Measurements from ENCODE around the gene NAE1. TPM values are rescaled to one million over a fixed set of nuclear protein-coding genes. Genes with fewer than 3 reads are reported as not detected.
"Not testable (repeated sequence)": the region's sequence is repeated elsewhere in the genome, so short reads cannot be mapped to it uniquely, and the experiment has no call there.

Gene NAE1
- polyA plus RNA-seq, 1 donor = 115 TPM

DNA sequence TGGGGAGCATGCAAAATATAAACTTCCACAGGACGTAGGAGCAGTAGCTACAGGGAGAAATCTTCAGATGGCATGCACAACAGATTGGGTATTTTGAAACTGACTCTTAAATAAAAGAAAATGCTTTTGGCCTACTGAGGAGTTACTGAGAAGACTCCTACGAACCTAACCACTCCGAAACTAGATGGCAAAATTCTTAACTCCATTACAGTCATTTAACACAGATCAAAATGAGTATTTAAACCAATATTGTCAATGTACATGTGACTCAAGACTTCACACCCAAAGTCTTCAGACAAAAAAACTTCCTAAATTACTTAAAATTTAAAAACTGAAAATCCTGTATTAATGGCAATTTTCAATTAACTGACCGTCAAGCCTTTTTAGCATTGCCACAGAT is 21.0 kb downstream of the NAE1 start:
- DNase-seq = no peak

DNA sequence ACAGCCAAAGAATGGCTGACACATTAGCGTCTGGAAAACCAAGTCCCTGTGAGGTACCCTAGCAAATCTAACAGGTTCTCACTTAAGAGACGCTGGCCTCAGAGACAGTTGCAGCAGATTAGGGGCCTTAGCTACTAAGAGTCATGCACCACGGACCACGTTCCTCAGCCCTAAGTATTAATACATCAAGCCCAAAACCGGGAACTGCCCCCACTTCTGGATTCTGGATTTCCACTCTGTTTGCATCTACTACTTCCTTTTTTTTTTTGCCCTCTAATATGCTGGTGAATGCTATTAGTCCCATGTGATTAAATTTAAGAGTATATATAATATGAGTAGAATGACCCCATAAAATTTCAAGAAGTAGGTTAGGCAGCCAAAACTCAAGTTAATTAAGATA is 28.6 kb downstream of the NAE1 start:
- DNase-seq = no peak

DNA sequence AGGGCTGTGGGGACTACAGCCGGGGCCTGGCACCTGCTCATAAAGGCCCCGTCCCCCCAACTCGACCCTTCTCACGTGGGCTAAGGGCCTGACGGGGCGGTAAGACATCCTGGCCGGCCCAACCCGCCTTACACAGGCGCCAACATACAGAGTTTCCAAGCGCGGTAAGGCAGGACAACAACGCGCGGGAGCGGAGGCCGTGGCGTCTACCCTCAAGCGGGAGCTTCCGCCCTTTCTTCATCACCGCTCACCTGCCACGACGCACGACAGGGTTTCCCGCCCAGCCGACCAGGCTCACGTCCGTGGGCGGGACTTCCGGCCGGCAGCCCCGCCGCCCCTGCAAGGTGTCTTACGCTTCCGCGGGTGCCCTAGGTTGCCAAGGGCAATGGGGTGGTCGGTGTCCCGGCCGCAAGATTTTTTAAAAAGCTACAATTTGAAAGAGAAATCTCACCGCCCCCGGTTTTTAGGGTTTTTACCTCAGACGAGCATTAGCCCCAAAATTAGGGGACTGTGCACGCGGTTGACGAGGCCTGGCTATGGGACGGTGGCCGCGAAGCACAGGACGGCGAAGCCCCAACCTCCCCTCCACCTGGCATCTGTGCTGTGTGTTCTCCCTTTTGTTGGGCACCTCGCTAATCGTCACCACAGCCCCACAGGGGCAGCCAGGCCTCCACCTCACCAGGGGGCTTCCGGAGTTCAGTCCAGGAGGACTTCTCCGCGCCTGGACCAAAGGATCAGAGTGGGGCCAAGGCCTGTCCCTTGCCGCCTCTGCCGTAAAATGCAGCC is 29.3 kb downstream of the NAE1 start, which contains the start of gene TERB1:
TERB1 (minus strand) TSS at position 265 of the 786 bp plus-strand sequence. CDS start 4,786 bp downstream, outside the sequence.
- DNase-seq = no peak

DNA sequence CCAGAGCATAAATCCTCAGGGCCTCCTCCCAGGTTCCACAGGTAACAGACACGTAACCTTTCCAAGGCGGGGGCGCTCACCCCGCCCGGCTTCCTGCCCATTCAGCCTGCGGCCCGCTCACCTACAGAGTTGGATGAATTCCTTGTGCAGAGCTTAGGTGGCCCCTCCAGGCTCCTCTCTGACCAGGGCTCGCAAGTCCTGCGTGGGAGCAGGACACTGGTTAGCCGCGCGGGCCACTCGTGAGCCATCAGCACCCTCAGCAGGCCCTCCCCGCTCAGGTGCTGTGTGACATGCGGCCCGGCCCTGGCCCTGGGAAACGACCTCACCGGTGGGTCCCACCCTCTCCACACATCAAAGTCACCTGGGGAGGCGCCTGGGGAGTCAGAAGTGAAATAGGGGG is 29.9 kb downstream of the NAE1 start:
- no peak for DNase-seq

DNA sequence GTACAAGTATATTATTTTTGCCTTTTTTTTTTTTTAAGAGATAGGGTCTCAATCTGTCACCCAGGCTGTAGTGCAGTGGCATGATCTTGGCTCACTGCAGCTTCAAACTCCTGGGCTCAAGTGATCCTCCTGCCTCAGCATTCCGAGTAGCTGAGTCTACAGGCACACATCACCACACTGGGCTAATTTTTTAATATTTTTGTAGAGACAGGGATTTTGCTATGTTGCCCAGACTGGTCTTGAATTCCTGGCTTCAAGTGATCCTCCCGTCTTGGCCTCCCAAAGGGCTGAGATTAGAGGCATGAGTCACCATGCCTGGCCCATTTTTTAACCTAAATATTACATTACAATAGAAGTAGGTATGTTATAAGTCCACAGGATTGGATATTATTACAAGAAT is 32.6 kb downstream of the NAE1 start:
- DNase-seq = no peak

DNA sequence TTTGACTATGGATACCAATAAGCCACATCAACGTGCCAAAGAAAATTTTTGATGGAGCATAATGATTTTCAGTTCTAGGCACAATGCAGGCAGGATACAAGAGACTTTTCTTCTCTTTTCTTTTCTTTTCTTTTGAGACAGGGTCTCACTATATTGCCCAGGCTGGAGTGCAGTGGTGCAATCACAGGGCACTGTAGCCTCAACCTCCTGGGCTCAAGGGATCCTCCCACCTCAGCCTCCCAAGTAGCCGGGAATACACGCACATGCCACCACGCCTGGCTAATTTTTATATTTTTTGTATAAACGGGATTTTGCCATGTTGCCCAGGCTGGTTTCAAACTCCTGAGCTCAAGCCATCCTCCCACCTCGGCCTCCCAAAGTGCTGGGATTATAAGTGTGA is 36.8 kb downstream of the NAE1 start:
- DNase-seq = not testable (repeated sequence)

DNA sequence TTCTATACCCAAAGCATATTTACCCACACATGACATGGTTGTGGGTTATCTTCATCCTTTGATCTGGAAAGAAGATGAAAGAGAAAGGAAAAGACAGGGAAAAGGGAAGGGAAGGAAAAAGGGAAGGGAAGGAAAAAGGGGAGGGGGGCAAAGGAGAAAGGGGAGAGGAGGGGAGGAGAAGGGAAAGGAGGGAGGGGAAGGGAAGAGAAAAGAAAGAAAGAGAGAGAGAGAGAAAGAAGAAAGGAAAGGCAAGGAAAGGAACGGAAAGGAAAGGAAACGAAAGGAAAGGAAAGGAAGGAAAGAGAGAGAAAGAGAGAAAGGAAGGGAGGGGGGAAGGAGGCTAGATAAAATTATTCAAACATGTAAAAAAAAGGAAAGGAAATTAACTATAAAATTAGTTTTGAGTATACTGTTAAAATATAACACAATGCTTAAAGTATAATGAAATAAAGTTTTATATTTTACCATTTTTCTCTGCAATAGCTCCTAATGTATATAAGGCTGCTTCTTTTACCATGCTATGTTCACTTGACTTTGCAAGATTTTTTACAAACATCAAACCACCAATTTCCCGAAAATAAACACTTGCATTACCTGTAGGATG is 40.5 kb downstream of the NAE1 start:
- DNase-seq = no peak

DNA sequence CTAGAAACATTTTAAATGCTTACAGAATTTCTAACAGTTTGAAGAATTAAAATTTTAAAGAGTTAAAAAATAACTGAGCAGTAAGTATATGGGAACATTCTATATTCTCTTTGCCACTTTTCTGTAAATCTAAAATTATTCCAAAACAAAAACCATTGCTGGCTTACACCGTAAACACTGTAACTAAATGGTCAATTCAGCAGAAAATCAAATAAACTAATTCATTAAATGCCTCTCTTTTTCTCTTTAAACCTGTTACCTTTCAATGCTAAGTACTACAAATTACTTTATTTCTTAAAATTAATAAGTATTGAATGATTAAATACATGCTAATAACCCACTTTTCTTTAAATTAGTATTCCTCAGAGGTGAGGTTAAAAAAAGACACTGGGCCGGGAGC is 43.3 kb downstream of the NAE1 start:
- DNase-seq = no peak

DNA sequence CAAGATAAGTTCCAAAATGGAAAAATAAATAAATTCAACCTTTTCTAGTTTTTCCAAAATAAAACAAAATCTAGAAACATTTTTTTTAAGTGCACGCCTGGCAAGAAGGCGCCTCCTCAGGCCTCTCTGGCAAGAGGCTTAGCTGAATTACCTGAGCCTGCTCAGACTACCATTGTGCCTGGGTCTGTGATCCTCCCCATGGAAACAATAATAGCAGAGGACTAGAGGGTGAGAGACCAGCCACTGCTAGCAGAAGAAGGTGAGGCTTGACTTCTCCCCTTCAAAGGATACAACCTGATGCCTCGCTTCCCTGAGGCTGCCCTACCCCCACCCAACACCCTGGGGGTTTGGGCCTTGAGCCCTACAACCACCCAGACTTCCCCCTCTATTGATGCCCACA is 44.2 kb downstream of the NAE1 start:
- no peak for DNase-seq

DNA sequence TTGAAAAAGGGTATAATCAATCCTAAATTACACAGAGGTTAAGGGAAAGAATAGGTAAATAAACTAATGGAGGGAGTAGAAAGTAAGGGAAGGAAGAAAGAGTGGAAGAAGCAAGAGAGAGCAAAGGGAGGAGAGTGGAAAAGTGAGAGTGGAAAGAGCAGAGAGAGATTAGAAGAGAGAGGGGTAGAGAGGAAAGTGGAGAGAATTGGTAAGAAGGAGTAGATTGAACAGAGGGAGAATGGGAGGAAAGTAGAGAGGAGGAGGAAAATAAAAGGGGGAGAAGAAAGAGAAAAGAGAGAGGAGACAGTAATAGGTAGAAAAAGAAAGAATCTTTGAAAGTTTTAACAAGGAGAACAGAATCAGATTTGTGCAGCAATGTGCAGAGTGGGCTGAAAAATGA is 54.3 kb downstream of the NAE1 start:
- DNase-seq = no peak

DNA sequence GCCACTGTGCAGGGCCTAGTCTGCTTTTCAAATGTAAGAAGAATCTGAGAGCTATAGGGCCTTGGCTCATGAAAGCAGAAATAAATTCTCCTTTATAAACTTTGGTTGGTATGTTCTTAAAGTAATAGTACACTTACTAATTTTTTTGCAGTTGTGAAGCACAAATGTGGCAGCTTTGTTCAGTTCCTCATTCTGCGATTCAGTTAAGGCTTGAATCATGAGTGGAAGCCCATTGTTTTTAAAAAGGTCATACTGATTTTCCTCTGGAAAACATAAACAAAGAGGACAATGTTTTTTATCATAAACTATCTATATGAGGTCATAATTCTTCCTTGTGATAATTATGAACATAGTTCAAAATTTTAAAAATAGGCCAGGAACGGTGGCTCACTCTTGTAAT is 55.8 kb downstream of the NAE1 start:
- no peak for DNase-seq

DNA sequence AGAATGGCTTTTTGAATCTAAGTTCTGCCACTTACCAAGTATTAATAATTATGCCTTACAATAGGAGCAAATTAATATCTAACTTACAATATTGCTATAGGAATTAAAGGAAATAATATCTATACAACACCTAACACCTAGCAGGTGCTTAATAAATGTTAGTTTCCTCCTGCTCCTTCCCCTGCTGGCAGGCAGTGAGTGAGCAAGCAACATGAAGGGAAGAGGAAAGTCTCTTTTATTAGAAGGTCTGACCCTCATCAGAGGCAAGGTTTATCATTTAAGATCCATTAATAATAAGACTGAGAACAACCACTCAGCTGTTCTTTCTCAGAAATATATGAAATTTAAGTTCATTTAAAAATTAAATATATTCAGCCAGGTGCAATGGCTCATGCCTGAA is 72.7 kb downstream of the NAE1 start:
- DNase-seq = no peak

DNA sequence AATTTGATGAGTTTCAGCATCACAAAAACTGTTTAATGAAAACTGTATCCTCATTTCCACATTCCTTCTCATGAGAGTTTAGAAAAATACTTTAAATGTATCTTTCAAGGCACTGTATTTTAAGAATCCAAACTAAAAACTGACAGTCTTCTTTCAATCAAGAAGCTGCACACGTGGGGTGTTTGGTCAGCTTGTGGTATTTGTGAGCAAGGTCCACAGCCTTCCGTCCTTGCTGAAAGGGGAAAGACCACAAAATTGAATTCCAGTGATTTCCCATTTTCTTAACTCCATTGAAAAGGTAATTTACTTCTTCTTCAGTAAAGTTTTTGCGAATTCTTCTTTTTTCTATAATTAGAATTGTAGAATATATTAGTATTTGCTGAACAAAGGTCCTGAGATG is 76.0 kb downstream of the NAE1 start:
- DNase-seq = no peak

DNA sequence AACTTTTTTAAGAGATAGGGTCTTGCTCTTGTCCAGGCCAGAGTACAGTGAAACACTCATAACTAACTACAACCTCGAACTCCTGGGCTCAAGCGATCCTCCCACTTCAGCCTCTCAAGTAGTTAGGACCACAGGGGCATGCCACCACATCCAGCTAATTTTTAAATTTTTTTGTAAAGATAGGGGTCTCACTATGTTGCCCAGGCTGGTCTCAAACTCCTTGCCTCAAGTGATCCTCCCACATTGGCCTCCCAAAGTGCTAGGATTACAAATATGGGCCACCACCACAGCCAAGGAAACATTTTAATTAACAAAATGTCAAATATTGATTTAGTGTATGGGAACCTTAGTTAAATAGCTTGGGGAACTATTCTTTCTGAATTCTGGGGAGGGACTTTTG is 76.6 kb downstream of the NAE1 start:
- no peak for DNase-seq

DNA sequence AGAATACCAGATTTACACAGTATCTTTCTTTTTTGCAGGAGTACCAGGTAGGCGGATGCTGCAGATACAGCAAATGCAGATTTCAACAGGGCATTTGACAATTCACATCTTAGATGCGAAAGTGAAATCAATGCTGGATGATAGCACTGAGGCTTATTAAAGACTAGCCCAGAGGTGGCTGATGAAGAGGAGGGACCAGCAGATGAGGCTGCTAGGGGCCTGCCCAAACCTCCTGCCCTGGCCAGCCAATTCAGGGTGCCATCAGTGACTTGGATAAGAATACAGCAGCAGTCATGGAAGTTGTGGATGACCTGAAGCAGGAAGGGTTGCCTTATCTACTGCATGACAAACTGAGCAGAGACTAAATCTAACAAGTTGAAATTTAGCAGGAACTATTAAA is 77.8 kb downstream of the NAE1 start:
- DNase-seq = no peak

Other genes starting within 250 kb of the NAE1 start
- gene CMTM3, start 226.3 kb downstream of the NAE1 start, polyA plus RNA-seq (ENCODE audit: insufficient read length) = 61.1 TPM
- gene CMTM4, start 134.2 kb downstream of the NAE1 start, polyA plus RNA-seq (ENCODE audit: insufficient read length) = 71.6 TPM
- 174 TPM for gene DYNC1LI2, start 79.4 kb downstream of the NAE1 start, polyA plus RNA-seq (ENCODE audit: insufficient read length)
- 0.12 TPM for gene TERB1, start 29.4 kb downstream of the NAE1 start, polyA plus RNA-seq (ENCODE audit: insufficient read length)
- 0.65 TPM for gene CA7, start 13.4 kb upstream of the NAE1 start, polyA plus RNA-seq (ENCODE audit: insufficient read length)
- gene PDP2, start 49.5 kb upstream of the NAE1 start, polyA plus RNA-seq (ENCODE audit: insufficient read length) = 15.0 TPM
- 221 TPM for gene CDH16, start 87.9 kb upstream of the NAE1 start, polyA plus RNA-seq (ENCODE audit: insufficient read length)
- gene RRAD, start 94.6 kb upstream of the NAE1 start, polyA plus RNA-seq (ENCODE audit: insufficient read length) = 3.7 TPM
- gene CIAO2B, start 103.4 kb upstream of the NAE1 start, polyA plus RNA-seq (ENCODE audit: insufficient read length) = 78.3 TPM
- 41.1 TPM for gene CES2, start 104.5 kb upstream of the NAE1 start, polyA plus RNA-seq (ENCODE audit: insufficient read length)
- 4.1 TPM for gene CES3, start 130.3 kb upstream of the NAE1 start, polyA plus RNA-seq (ENCODE audit: insufficient read length)
- 12.4 TPM for gene CES4A, start 157.6 kb upstream of the NAE1 start, polyA plus RNA-seq (ENCODE audit: insufficient read length)
- gene CBFB, start 198.2 kb upstream of the NAE1 start, polyA plus RNA-seq (ENCODE audit: insufficient read length) = 83.8 TPM

Data from left kidney (tissue), 2 donors.